IgD-negative memory B cell (primary cell): ENCODE data around the gene ARID5B. TPM values are rescaled to one million over a fixed set of nuclear protein-coding genes. Genes with fewer than 3 reads are reported as not detected.
A peak's percentile ranks its signal among the peaks of the same experiment; 100 is the strongest.
"Not testable (repeated sequence)": the region's sequence is repeated elsewhere in the genome, so short reads cannot be mapped to it uniquely, and the experiment has no call there.

Experiments used
- H3K27ac Mint-ChIP-seq, 3 donors: one replicate each; pipeline ENCODE4 v1.8.0; 2020 to 2022; ENCODE audit warnings: mild to moderate bottlenecking in 3 of 3, mixed read lengths in 3 of 3, moderate library complexity in 1 of 3
- H3K27me3 Mint-ChIP-seq: one replicate; pipeline ENCODE4 v1.8.0; 2021; ENCODE audit warnings: mixed read lengths
- H3K36me3 Mint-ChIP-seq: one replicate; pipeline ENCODE4 v1.8.0; 2020; ENCODE audit warnings: mild to moderate bottlenecking, mixed read lengths
- H3K4me1 Mint-ChIP-seq, 3 donors: one replicate each; pipeline ENCODE4 v1.8.0; 2020 to 2022; ENCODE audit warnings: mixed read lengths in 3 of 3, mild to moderate bottlenecking in 1 of 3
- H3K4me3 Mint-ChIP-seq, 4 donors: one replicate each; pipeline ENCODE4 v1.8.0; 2020 to 2022; ENCODE audit warnings: mild to moderate bottlenecking in 4 of 4, mixed read lengths in 4 of 4, moderate library complexity in 3 of 4
- H3K9me3 Mint-ChIP-seq, 3 donors: one replicate each; pipeline ENCODE4 v1.8.0; 2020 to 2021; ENCODE audit warnings: mixed read lengths in 3 of 3, mild to moderate bottlenecking in 1 of 3
- polyA plus RNA-seq: library from polyadenylated mRNA; unstranded; fragments of 300-500 nt; fragmentation: Illumina TruSeq; gene quantifications from one replicate; pipeline ENCODE4 v1.2.3, GENCODE V29; 2021

ARID5B gene
- polyA plus RNA-seq, 1 donor from 2014 or later: 154 TPM

GRCh38 chr10:61965703-61966395 lies 64.3 kb downstream of the ARID5B start:
- peak overlapping the region in 3 of 4 donors; percentile 2 to 72 (median 24) for H3K4me3 Mint-ChIP-seq
- peaks cover 55 to 74% (median 62%) of the 10 kb centered on the region in 3 donors for H3K4me1 Mint-ChIP-seq
- peak overlapping the region; percentile 17 to 84 (median 73) for H3K27ac Mint-ChIP-seq
- H3K36me3 Mint-ChIP-seq: peaks cover 16% of the 10 kb centered on the region
- no peaks in the 10 kb centered on the region for H3K9me3 Mint-ChIP-seq
- no peaks in the 10 kb centered on the region for H3K27me3 Mint-ChIP-seq

- peaks cover 51 to 69% (median 56%) of the 10 kb centered on the region in 3 donors for H3K4me1 Mint-ChIP-seq
- no peaks in the 10 kb centered on the region for H3K27me3 Mint-ChIP-seq
- H3K9me3 Mint-ChIP-seq: no peaks in the 10 kb centered on the region
- H3K27ac Mint-ChIP-seq: peak overlapping the region in 1 of 3 donors; percentile 58
- H3K36me3 Mint-ChIP-seq: peaks cover 17% of the 10 kb centered on the region
- no peak overlapping the region for H3K4me3 Mint-ChIP-seq
These were observed 65.8 kb downstream of the ARID5B start for GRCh38 chr10:61967298-61967697.

- Mint-ChIP-seq H3K36me3 (peaks cover 15% of the 10 kb centered on the region), H3K4me1 (peaks cover 55 to 69% (median 55%) of the 10 kb centered on the region in 3 donors), H3K27ac (peak overlapping the region; percentile 5 to 92 (median 15)), H3K9me3 (no peaks in the 10 kb centered on the region), H3K27me3 (no peaks in the 10 kb centered on the region), H3K4me3 (peak overlapping the region in 1 of 4 donors; percentile 77)
These were observed 68.9 kb downstream of the ARID5B start for GRCh38 chr10:61970182-61971002.

GRCh38 chr10:61971003-61971325 lies 69.5 kb downstream of the ARID5B start:
- H3K27ac Mint-ChIP-seq: peak overlapping the region; percentile 5 to 92 (median 15)
- no peaks in the 10 kb centered on the region for H3K27me3 Mint-ChIP-seq
- no peaks in the 10 kb centered on the region for H3K9me3 Mint-ChIP-seq
- peaks cover 15% of the 10 kb centered on the region for H3K36me3 Mint-ChIP-seq
- peak overlapping the region in 1 of 4 donors; percentile 77 for H3K4me3 Mint-ChIP-seq
- peaks cover 53 to 70% (median 55%) of the 10 kb centered on the region in 3 donors for H3K4me1 Mint-ChIP-seq

GRCh38 chr10:61973169-61973568 lies 71.7 kb downstream of the ARID5B start:
- Mint-ChIP-seq H3K27me3 (no peaks in the 10 kb centered on the region), H3K4me3 (peak overlapping the region in 2 of 4 donors; percentile 41 to 80), H3K4me1 (peaks cover 51 to 62% (median 60%) of the 10 kb centered on the region in 3 donors), H3K9me3 (peaks cover 2 to 6% (median 4%) of the 10 kb centered on the region in 3 donors), H3K36me3 (peaks cover 14% of the 10 kb centered on the region), H3K27ac (peak overlapping the region; percentile 74 to 86 (median 82))

- H3K4me1 Mint-ChIP-seq: peaks cover 58 to 64% (median 60%) of the 10 kb centered on the region in 3 donors
- peak overlapping the region in 2 of 4 donors; percentile 40 to 80 for H3K4me3 Mint-ChIP-seq
These were observed 72.4 kb downstream of the ARID5B start for GRCh38 chr10:61973906-61974305.

GRCh38 chr10:61974601-61975390 lies 73.3 kb downstream of the ARID5B start:
- Mint-ChIP-seq H3K36me3 (peaks cover 10% of the 10 kb centered on the region), H3K4me3 (peak overlapping the region; percentile 26 to 80 (median 62)), H3K27ac (peak overlapping the region; percentile 69 to 97 (median 87)), H3K4me1 (peaks cover 64 to 70% (median 64%) of the 10 kb centered on the region in 3 donors), H3K9me3 (peaks cover 2 to 6% (median 4%) of the 10 kb centered on the region in 3 donors), H3K27me3 (no peaks in the 10 kb centered on the region)

More at GRCh38 chr10:61973906-61974305, 72.4 kb downstream of the ARID5B start:
- peaks cover 10% of the 10 kb centered on the region for H3K36me3 Mint-ChIP-seq
- H3K27me3 Mint-ChIP-seq: no peaks in the 10 kb centered on the region
- H3K27ac Mint-ChIP-seq: peak overlapping the region; percentile 30 to 97 (median 86)
- peaks cover 2 to 6% (median 4%) of the 10 kb centered on the region in 3 donors for H3K9me3 Mint-ChIP-seq

GRCh38 chr10:61975391-61975932 lies 74.0 kb downstream of the ARID5B start:
- Mint-ChIP-seq H3K9me3 (peaks cover 2 to 6% (median 4%) of the 10 kb centered on the region in 3 donors), H3K4me1 (peaks cover 61 to 66% (median 65%) of the 10 kb centered on the region in 3 donors), H3K4me3 (peak overlapping the region in 2 of 4 donors; percentile 26 to 80), H3K27ac (peak overlapping the region; percentile 69 to 97 (median 87)), H3K36me3 (peaks cover 14% of the 10 kb centered on the region), H3K27me3 (no peaks in the 10 kb centered on the region)

- H3K27ac Mint-ChIP-seq: peak overlapping the region; percentile 76 to 98 (median 85)
- peaks cover 67 to 74% (median 72%) of the 10 kb centered on the region in 3 donors for H3K4me1 Mint-ChIP-seq
- H3K36me3 Mint-ChIP-seq: peaks cover 13% of the 10 kb centered on the region
- H3K9me3 Mint-ChIP-seq, H3K27me3 Mint-ChIP-seq: not testable (repeated sequence)
- peak overlapping the region in 3 of 4 donors; percentile 24 to 67 (median 54) for H3K4me3 Mint-ChIP-seq
These were observed 75.6 kb downstream of the ARID5B start for GRCh38 chr10:61976951-61977721.

- Mint-ChIP-seq H3K36me3 (peaks cover 17% of the 10 kb centered on the region), H3K9me3 (peaks cover 2 to 6% (median 4%) of the 10 kb centered on the region in 3 donors), H3K4me3 (peak overlapping the region in 3 of 4 donors; percentile 33 to 87 (median 72))
These were observed 77.5 kb downstream of the ARID5B start for GRCh38 chr10:61978965-61979364.

GRCh38 chr10:61981460-61981859 lies 80.0 kb downstream of the ARID5B start:
- H3K9me3 Mint-ChIP-seq: peaks cover 1 to 6% (median 1%) of the 10 kb centered on the region in 3 donors
- H3K27ac Mint-ChIP-seq: peak overlapping the region; percentile 67 to 92 (median 87)
- H3K27me3 Mint-ChIP-seq: no peaks in the 10 kb centered on the region
- H3K36me3 Mint-ChIP-seq: peaks cover 18% of the 10 kb centered on the region
- peaks cover 54 to 66% (median 63%) of the 10 kb centered on the region in 3 donors for H3K4me1 Mint-ChIP-seq
- H3K4me3 Mint-ChIP-seq: peak overlapping the region in 1 of 4 donors; percentile 68

More at GRCh38 chr10:61978965-61979364, 77.5 kb downstream of the ARID5B start:
- no peaks in the 10 kb centered on the region for H3K27me3 Mint-ChIP-seq
- peak overlapping the region; percentile 84 to 98 (median 86) for H3K27ac Mint-ChIP-seq
- H3K4me1 Mint-ChIP-seq: peaks cover 61 to 66% (median 62%) of the 10 kb centered on the region in 3 donors

GRCh38 chr10:61983255-61983654 lies 81.8 kb downstream of the ARID5B start:
- H3K9me3 Mint-ChIP-seq: no peaks in the 10 kb centered on the region
- peak overlapping the region in 1 of 4 donors; percentile 12 for H3K4me3 Mint-ChIP-seq
- H3K36me3 Mint-ChIP-seq: peaks cover 24% of the 10 kb centered on the region
- H3K4me1 Mint-ChIP-seq: peaks cover 55 to 74% (median 74%) of the 10 kb centered on the region in 3 donors
- H3K27me3 Mint-ChIP-seq: no peaks in the 10 kb centered on the region
- peak overlapping the region in 2 of 3 donors; percentile 1 to 67 for H3K27ac Mint-ChIP-seq

GRCh38 chr10:61984803-61985418 lies 83.4 kb downstream of the ARID5B start:
- peaks cover 22% of the 10 kb centered on the region for H3K36me3 Mint-ChIP-seq
- H3K4me1 Mint-ChIP-seq: peaks cover 44 to 69% (median 62%) of the 10 kb centered on the region in 3 donors
- peak overlapping the region; percentile 53 to 99 (median 89) for H3K27ac Mint-ChIP-seq
- H3K4me3 Mint-ChIP-seq: peak overlapping the region in 1 of 4 donors; percentile 2
- no peaks in the 10 kb centered on the region for H3K9me3 Mint-ChIP-seq
- H3K27me3 Mint-ChIP-seq: no peaks in the 10 kb centered on the region
